Body of pancreas (tissue), 4 donors: Measurements from ENCODE around the gene SEMA7A.

ENCODE experiments used
- CTCF ChIP-seq, 7 experiments: fragments of 450-650 bp in 4 of 7; fragments of 200-600 bp in 3 of 7; sonication (generic) in 3 of 7; IDR thresholded peaks; one replicate each; pipeline ENCODE4 v1.5.1; 2016 to 2019; ENCODE audit warnings: antibody characterized with exemption in 7 of 7
- POLR2A ChIP-seq, 3 donors: fragments of 450-650 bp; IDR thresholded peaks; one replicate each; pipeline ENCODE4 v1.6.1; 2016; ENCODE audit warnings: antibody characterized with exemption in 3 of 3, mild to moderate bottlenecking in 2 of 3

GRCh38 chr15:74449643-74450205, 16.0 kb upstream of the SEMA7A start:
- TF ChIP-seq CTCF (IDR thresholded peaks at IDR 0.05): no peak
- no peak for TF ChIP-seq POLR2A (IDR thresholded peaks at IDR 0.05)
